GM23338 (cell line): ENCODE data around the gene TMEM178B. TPM values are rescaled to one million over a fixed set of nuclear protein-coding genes. Genes with fewer than 3 reads are reported as not detected.

Source experiments
- ATAC-seq: fragments of 200-7000 bp; cut with Tn5 transposase; 3 replicates; pipeline ENCODE4 v1.9.1; 2020
- DNase-seq: peaks from one replicate; pipeline ENCODE4 v3.0.0-alpha.2; 2015; ENCODE audit warnings: low spot score
- H2AFZ ChIP-seq: fragments of 200-600 bp; sonication (generic); 2 replicates; pipeline ENCODE4 v1.8.0; 2016; ENCODE audit warnings: antibody characterized with exemption, mild to moderate bottlenecking, moderate library complexity
- H3F3A ChIP-seq: fragments of 200-600 bp; sonication (generic); replicated peaks from 2 replicates; pipeline ENCODE4 v1.8.0; 2017; ENCODE audit warnings: antibody characterized with exemption, mixed run types, low read depth
- H3K27ac ChIP-seq: fragments of 200-600 bp; sonication (generic); 2 replicates; pipeline ENCODE4 v1.6.1; 2016; ENCODE audit warnings: low read depth
- H3K27me3 ChIP-seq: fragments of 200-600 bp; sonication (generic); 2 replicates; pipeline ENCODE4 v1.8.0; 2016; ENCODE audit warnings: mild to moderate bottlenecking, mixed run types, moderate library complexity; ENCODE audit not compliant: insufficient read depth
- H3K36me3 ChIP-seq: fragments of 200-600 bp; sonication (generic); 2 replicates; pipeline ENCODE4 v1.8.0; 2016; ENCODE audit warnings: mild to moderate bottlenecking; ENCODE audit not compliant: insufficient read depth
- H3K4me1 ChIP-seq: fragments of 200-600 bp; sonication (generic); 2 replicates; pipeline ENCODE4 v1.8.0; 2016; ENCODE audit warnings: mild to moderate bottlenecking, moderate library complexity; ENCODE audit not compliant: insufficient read depth
- H3K4me2 ChIP-seq: fragments of 200-600 bp; sonication (generic); 2 replicates; pipeline ENCODE4 v1.7.1; 2017; ENCODE audit warnings: mixed run types
- H3K4me3 ChIP-seq: fragments of 200-600 bp; sonication (generic); 2 replicates; pipeline ENCODE4 v1.6.1; 2016; ENCODE audit warnings: mixed run types
- H3K79me2 ChIP-seq: fragments of 200-600 bp; sonication (generic); replicated peaks from 2 replicates; pipeline ENCODE4 v1.8.0; 2017; ENCODE audit warnings: mild to moderate bottlenecking; ENCODE audit not compliant: insufficient read depth
- H3K9me2 ChIP-seq: fragments of 200-600 bp; sonication (generic); 2 replicates; pipeline ENCODE4 v1.8.0; 2017; ENCODE audit not compliant: insufficient read depth
- H4K20me1 ChIP-seq: fragments of 200-600 bp; sonication (generic); replicated peaks from 2 replicates; pipeline ENCODE4 v1.8.0; 2017; ENCODE audit warnings: mild to moderate bottlenecking; ENCODE audit not compliant: insufficient read depth
- H3K27ac Mint-ChIP-seq: 2 replicates; pipeline ENCODE4 v1.8.0; 2020; ENCODE audit warnings: inconsistent platforms, mild to moderate bottlenecking, moderate library complexity, mixed read lengths
- H3K27me3 Mint-ChIP-seq: 3 replicates; pipeline ENCODE4 v1.8.0; 2022; ENCODE audit warnings: low read depth, mild to moderate bottlenecking, moderate library complexity, mixed read lengths, inconsistent platforms; ENCODE audit not compliant: insufficient read depth, poor library complexity
- H3K36me3 Mint-ChIP-seq: 3 replicates; pipeline ENCODE4 v1.8.0; 2021; ENCODE audit warnings: low read depth, mild to moderate bottlenecking, inconsistent platforms, moderate library complexity, mixed read lengths
- H3K4me1 Mint-ChIP-seq: 3 replicates; pipeline ENCODE4 v1.8.0; 2020; ENCODE audit warnings: mild to moderate bottlenecking, inconsistent platforms, mixed read lengths
- H3K4me3 Mint-ChIP-seq: 3 replicates; pipeline ENCODE4 v1.8.0; 2021; ENCODE audit warnings: moderate library complexity, mild to moderate bottlenecking, inconsistent platforms, mixed read lengths
- H3K9me3 Mint-ChIP-seq: 3 replicates; pipeline ENCODE4 v1.8.0; 2020; ENCODE audit warnings: moderate library complexity, mild to moderate bottlenecking, inconsistent platforms, mixed read lengths
- CREB1 ChIP-seq: fragments of 250-450 bp; sonication (Bioruptor Pico); IDR thresholded peaks from 2 replicates; pipeline ENCODE4 v1.5.0; 2020; ENCODE audit warnings: low read depth, mild to moderate bottlenecking, moderate library complexity
- ETS1 ChIP-seq: IDR thresholded peaks from 2 replicates; pipeline ENCODE4 v1.6.1; 2016; ENCODE audit warnings: antibody characterized with exemption
- REST ChIP-seq: IDR thresholded peaks from one replicate; pipeline ENCODE4 v1.6.1; 2018; ENCODE audit warnings: antibody characterized with exemption; ENCODE audit not compliant: unreplicated experiment
- ZNF114 ChIP-seq: fragments of 250-450 bp; sonication (Bioruptor Pico); IDR thresholded peaks from 2 replicates; pipeline ENCODE4 v1.5.0; 2020; ENCODE audit warnings: mild to moderate bottlenecking, moderate library complexity
- ZNF462 ChIP-seq: fragments of 250-450 bp; sonication (Bioruptor Pico); IDR thresholded peaks from 2 replicates; pipeline ENCODE4 v1.5.0; 2020; ENCODE audit warnings: mild to moderate bottlenecking, moderate library complexity
- polyA plus RNA-seq: library from polyadenylated mRNA; unstranded; fragments of >200 nt; fragmentation: Nextera tagmentation; extraction: Ambion mirVana; gene quantifications from 2 replicates; pipeline ENCODE4 v1.2.1, GENCODE V29; 2016
- total RNA-seq: library from RNA; depleted of rRNA; stranded (reverse); fragments of >200 nt; shearing (Covaris generic); gene quantifications from 2 replicates; pipeline ENCODE4 v1.2.3, GENCODE V29; 2014

TMEM178B gene
- total and polyA plus RNA-seq, 2 experiments from 2014 or later = 4.9 to 15.6 TPM

GRCh38 chr7:141225916-141226618 is 152.2 kb downstream of the TMEM178B start:
- H3K27me3 ChIP-seq = no peaks in the 10 kb centered on the region
- H3K4me1 ChIP-seq = peaks cover 8% of the 10 kb centered on the region; the same call in 1 of the 2 replicates
- H4K20me1 ChIP-seq = no peaks in the 10 kb centered on the region
- no peak overlapping the region for H3K4me2 ChIP-seq
- no peak overlapping the region for H3K27ac Mint-ChIP-seq
- no peak overlapping the region for H3K27ac ChIP-seq
- peaks cover 10% of the 10 kb centered on the region for H3K27me3 Mint-ChIP-seq
- H2AFZ ChIP-seq = no peak overlapping the region
- 0 out of 2 replicates have a peak, but pooled peaks cover 2% of the 10 kb centered on the region for H3K9me2 ChIP-seq
- no peak for TF ChIP-seq CREB1 (CRISPR knock-in tag)
- no peak for TF ChIP-seq REST
- no peak for TF ChIP-seq ETS1
- DNase-seq = no peak
- no peak for ATAC-seq
- H3K4me1 Mint-ChIP-seq = peaks cover 7% of the 10 kb centered on the region; the same call in 2 of the 3 replicates
- H3K79me2 ChIP-seq = peaks cover 9% of the 10 kb centered on the region; the same call in 1 of the 2 replicates
- no peaks in the 10 kb centered on the region for H3K36me3 Mint-ChIP-seq
- H3F3A ChIP-seq = no peaks in the 10 kb centered on the region
- no peak overlapping the region for H3K4me3 Mint-ChIP-seq
- no peak overlapping the region for H3K4me3 ChIP-seq
- H3K36me3 ChIP-seq = no peaks in the 10 kb centered on the region
- H3K9me3 Mint-ChIP-seq = no peaks in the 10 kb centered on the region

GRCh38 chr7:141227454-141227853 is 153.6 kb downstream of the TMEM178B start:
- Histone ChIP-seq H2AFZ (no peak overlapping the region), H3F3A (no peaks in the 10 kb centered on the region), H3K4me1 (peaks cover 11% of the 10 kb centered on the region; the same call in 1 of the 2 replicates), H3K4me2 (no peak overlapping the region), H3K4me3 (no peak overlapping the region), H3K79me2 (0 out of 2 replicates have a peak, but pooled peaks cover 9% of the 10 kb centered on the region), H4K20me1 (no peaks in the 10 kb centered on the region), H3K9me2 (0 out of 2 replicates have a peak, but pooled peaks cover 2% of the 10 kb centered on the region), H3K27ac (no peak overlapping the region), H3K27me3 (no peaks in the 10 kb centered on the region), H3K36me3 (no peaks in the 10 kb centered on the region)
- peaks cover 9% of the 10 kb centered on the region; the same call in 2 of the 3 replicates for H3K4me1 Mint-ChIP-seq
- H3K4me3 Mint-ChIP-seq = no peak overlapping the region
- H3K27ac Mint-ChIP-seq = no peak overlapping the region
- no peaks in the 10 kb centered on the region for H3K36me3 Mint-ChIP-seq
- DNase-seq (peak; percentile 31), ATAC-seq (no peak)
- H3K9me3 Mint-ChIP-seq = no peaks in the 10 kb centered on the region
- H3K27me3 Mint-ChIP-seq = peaks cover 10% of the 10 kb centered on the region
- no peak for TF ChIP-seq REST
- no peak for TF ChIP-seq ZNF462 (CRISPR knock-in tag)
- no peak for TF ChIP-seq ZNF114 (CRISPR knock-in tag)
